T-helper 17 cell (primary cell): ENCODE data around the gene EFHD2. TPM values are rescaled to one million over a fixed set of nuclear protein-coding genes. Genes with fewer than 3 reads are reported as not detected.

Source experiments
- ATAC-seq: fragments of 150-1000 bp; cut with Tn5 transposase; 2 replicates; pipeline ENCODE4 v1.10.0; 2021; ENCODE audit warnings: mild to moderate bottlenecking, moderate library complexity
- DNase-seq, 3 donors: peaks; one replicate each; pipeline versions ENCODE4 v3.0.0 to v3.0.0-alpha.2; 2020 to 2021
- H3K9me3 ChIP-seq: one replicate; pipeline ENCODE4 v1.7.0; 2013; ENCODE audit warnings: low read length, mild to moderate bottlenecking; ENCODE audit not compliant: control insufficient read depth, poor library complexity, severe bottlenecking
- H3K27ac Mint-ChIP-seq: one replicate; pipeline ENCODE4 v1.8.0; 2022; ENCODE audit warnings: mild to moderate bottlenecking, moderate library complexity, mixed read lengths
- H3K27me3 Mint-ChIP-seq: one replicate; pipeline ENCODE4 v1.8.0; 2022; ENCODE audit warnings: mixed read lengths
- H3K36me3 Mint-ChIP-seq: one replicate; pipeline ENCODE4 v1.8.0; 2022; ENCODE audit warnings: low read depth, mixed read lengths
- H3K4me1 Mint-ChIP-seq: one replicate; pipeline ENCODE4 v1.8.0; 2022; ENCODE audit warnings: mild to moderate bottlenecking, mixed read lengths
- H3K4me3 Mint-ChIP-seq: one replicate; pipeline ENCODE4 v1.8.0; 2022; ENCODE audit warnings: mild to moderate bottlenecking, moderate library complexity, mixed read lengths
- total RNA-seq, 4 donors: library from RNA in 2 of 4; stranded (reverse) in 2 of 4; gene quantifications; one replicate each; pipeline ENCODE4 v1.2.3 and lab custom pipeline; 2022 to 2026

Gene EFHD2
- total RNA-seq, 2 donors from 2014 or later, result 135 to 197 TPM

DNA sequence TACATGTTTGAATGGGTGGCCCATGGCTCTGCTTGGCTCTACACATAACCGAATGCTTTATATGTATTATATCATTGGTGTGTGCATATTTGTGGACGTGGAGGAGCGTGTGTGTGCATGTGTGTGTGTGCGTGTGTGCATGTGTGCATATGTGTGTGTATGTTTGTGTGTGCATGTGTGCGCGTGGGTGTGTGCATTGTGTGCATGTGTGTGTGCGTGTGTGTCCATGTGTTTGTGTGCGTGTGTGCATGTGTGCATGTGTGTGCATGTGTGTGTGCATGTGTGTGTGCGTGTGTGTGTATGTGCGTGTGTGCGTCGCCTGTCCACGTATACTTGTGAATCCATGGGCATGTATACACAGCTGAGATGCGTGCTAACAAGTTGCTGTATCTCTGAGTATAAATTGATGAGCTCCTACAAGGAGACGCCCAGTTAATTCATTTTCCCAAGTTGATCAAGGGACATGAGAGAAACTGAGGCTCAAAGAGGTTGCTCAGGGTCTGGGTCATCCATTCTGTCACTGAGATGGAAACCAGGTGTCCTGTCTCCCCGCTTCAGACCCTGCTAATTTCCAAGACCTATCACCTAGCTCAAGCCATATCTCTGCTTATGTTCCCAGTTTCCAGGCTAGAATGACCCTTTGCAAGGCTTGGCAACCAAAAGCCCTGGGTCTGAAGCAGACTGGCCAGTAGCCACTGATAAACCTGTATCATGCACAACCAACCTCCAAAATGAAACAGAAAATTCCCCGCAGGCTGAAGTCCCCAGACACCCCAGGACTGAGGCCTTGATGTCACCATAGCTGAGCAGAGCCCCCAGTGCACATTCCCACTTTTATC, 25.8 kb downstream of the EFHD2 start:
- H3K9me3 ChIP-seq, result no peaks in the 10 kb centered on the region
- Mint-ChIP-seq H3K4me1 (peaks cover 5% of the 10 kb centered on the region), H3K27ac (peak overlapping the region; percentile 92), H3K4me3 (peak overlapping the region; percentile 67), H3K36me3 (no peaks in the 10 kb centered on the region), H3K27me3 (no peaks in the 10 kb centered on the region)
- DNase-seq (no peak), ATAC-seq (peak; percentile 3)

DNA sequence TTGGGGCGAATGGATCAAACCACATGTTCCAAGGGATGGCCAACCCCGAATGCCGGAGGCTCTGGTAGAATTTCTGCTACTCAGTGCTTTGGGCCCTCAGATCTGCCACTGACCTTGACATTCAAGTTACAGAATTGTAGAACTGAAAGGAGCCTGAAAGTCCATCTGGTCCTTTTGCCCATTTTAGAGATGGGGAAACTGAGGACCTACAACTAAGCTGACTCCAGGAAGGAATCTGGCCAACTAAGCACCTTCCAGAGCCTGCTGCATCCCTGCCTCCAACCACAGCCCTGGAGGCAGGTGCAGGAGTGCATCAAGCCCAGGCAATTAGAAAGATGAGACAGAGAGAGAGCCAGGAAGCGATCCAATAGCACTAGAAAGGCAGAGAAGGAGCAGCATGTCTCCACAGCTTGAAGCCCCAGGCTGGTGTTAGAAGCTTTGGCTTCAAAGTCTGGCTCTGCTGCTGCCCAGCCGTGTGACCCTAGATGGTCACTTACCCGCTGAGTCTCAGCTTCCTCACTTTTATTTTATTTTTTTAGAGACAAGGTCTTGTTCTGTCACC, 27.3 kb downstream of the EFHD2 start:
- H3K9me3 ChIP-seq, result no peaks in the 10 kb centered on the region
- Mint-ChIP-seq H3K4me3 (peak overlapping the region; percentile 75), H3K4me1 (peaks cover 5% of the 10 kb centered on the region), H3K27me3 (no peaks in the 10 kb centered on the region), H3K27ac (peak overlapping the region; percentile 92), H3K36me3 (no peaks in the 10 kb centered on the region)
- ATAC-seq (no peak), DNase-seq (no peak)

DNA sequence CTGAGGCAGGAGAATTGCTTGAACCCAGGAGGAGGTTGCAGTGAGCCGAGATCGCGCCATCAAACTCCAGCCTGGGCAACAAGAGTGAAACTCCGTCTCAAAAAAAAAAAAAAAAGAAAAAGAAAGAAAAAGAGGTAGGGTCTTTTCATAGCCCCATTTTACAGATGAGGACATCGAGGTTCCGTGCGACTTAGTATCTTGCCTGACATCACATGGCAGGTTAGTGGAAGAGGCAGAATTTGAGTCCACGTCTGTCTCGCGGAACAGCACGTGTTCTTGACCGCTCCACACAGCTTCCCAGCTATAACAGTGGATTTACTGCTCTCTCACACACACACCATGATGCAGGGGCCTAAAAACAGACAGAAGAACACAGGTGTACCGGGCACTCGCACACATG, 29.6 kb downstream of the EFHD2 start:
- Mint-ChIP-seq H3K36me3 (no peaks in the 10 kb centered on the region), H3K27me3 (peaks cover 4% of the 10 kb centered on the region), H3K27ac (peak overlapping the region; percentile 92), H3K4me3 (peak overlapping the region; percentile 53), H3K4me1 (peaks cover 2% of the 10 kb centered on the region)
- ATAC-seq (no peak), DNase-seq (no peak)
- no peaks in the 10 kb centered on the region for H3K9me3 ChIP-seq

DNA sequence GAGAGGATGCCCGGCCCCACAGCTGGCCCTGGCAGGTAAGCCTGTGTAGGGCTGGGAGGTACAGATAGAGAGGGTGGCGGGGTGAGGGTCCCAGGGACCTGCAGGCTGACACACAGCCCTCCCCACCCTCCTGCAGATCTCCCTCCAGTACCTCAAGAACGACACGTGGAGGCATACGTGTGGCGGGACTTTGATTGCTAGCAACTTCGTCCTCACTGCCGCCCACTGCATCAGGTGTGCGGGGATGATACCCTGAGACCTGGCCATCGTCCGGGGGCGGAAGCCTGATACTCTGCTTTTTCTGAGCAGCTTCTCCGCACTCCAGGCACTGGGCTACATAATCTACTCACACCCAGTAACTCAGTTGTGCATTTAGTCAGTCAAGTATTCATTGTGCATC, 30.7 kb downstream of the EFHD2 start:
- DNase-seq (no peak), ATAC-seq (no peak)
- H3K9me3 ChIP-seq, result no peaks in the 10 kb centered on the region
- Mint-ChIP-seq H3K4me1 (peaks cover 3% of the 10 kb centered on the region), H3K36me3 (no peaks in the 10 kb centered on the region), H3K27me3 (peaks cover 4% of the 10 kb centered on the region), H3K4me3 (peak overlapping the region; percentile 50), H3K27ac (peak overlapping the region; percentile 89)

DNA sequence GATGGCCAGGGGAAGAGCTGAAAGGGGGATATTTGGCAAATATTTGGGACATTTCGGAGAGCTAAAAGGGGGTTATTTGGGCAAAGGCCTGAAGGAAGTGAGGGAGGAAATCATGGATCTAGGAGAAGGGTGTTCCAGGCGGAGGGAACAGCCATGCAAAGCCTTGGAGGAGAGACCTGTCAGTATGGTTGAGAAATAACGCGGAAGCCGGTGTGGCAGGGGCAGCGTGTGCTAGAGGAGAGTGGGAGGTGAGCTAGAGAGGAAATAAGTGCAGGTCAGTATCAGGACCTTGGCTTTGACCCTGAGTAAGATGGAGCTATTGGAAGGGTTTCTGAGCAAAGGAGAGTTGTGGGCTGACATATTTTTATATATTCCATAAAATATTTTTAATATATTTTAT, 31.6 kb downstream of the EFHD2 start:
- H3K27ac Mint-ChIP-seq, result peak overlapping the region; percentile 89
- H3K9me3 ChIP-seq, result no peaks in the 10 kb centered on the region
- H3K4me1 Mint-ChIP-seq, result peaks cover 6% of the 10 kb centered on the region
- H3K27me3 Mint-ChIP-seq, result peaks cover 9% of the 10 kb centered on the region
- H3K4me3 Mint-ChIP-seq, result no peak overlapping the region
- ATAC-seq (no peak), DNase-seq (no peak)
- H3K36me3 Mint-ChIP-seq, result no peaks in the 10 kb centered on the region

DNA sequence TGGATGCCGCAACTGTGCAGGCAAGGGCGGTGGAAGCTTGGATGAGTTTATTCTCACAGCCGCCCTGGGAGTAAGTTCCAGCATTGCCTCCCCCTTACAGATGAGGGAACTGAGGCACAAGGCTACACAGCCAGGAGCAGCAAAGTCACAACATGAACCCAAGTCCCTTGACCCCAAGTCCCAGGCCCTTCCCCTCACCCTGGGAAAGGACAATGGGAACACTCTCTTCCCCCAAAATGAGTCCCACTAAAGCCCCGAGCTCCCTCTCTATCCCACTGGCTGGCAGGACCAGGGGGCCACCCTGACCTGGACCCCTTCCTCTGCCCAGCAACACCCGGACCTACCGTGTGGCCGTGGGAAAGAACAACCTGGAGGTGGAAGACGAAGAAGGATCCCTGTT, 32.4 kb downstream of the EFHD2 start:
- no peaks in the 10 kb centered on the region for H3K36me3 Mint-ChIP-seq
- no peak overlapping the region for H3K27ac Mint-ChIP-seq
- H3K27me3 Mint-ChIP-seq, result peaks cover 15% of the 10 kb centered on the region

DNA sequence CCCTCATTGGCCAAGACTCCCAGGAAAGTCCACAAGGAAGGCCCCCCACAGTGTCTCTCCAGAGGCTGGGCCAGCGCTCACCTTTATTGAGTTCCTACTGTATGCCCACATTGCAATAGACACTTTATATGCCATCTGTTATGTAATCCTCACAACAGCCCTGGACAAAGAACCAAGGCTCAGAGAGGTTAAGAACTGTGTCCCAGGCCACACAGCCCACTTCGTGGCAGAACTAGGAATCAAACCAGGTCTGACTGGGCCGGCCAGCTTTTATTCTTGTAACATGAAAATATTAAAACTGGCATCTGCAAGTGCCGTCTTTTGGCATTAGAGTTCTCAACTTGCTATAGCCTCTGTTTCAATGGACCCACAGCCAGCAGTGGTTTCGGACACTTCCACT, 33.1 kb downstream of the EFHD2 start:
- no peaks in the 10 kb centered on the region for H3K9me3 ChIP-seq
- Mint-ChIP-seq H3K36me3 (no peaks in the 10 kb centered on the region), H3K27ac (no peak overlapping the region), H3K4me1 (peaks cover 6% of the 10 kb centered on the region), H3K4me3 (peak overlapping the region; percentile 49), H3K27me3 (peaks cover 20% of the 10 kb centered on the region)
- no peak for ATAC-seq
- no peak for DNase-seq

More for the DNA sequence above, 32.4 kb downstream of the EFHD2 start:
- H3K9me3 ChIP-seq, result no peaks in the 10 kb centered on the region
- Mint-ChIP-seq H3K4me1 (peaks cover 6% of the 10 kb centered on the region), H3K4me3 (peak overlapping the region; percentile 52)
- ATAC-seq, result no peak
- no peak for DNase-seq

DNA sequence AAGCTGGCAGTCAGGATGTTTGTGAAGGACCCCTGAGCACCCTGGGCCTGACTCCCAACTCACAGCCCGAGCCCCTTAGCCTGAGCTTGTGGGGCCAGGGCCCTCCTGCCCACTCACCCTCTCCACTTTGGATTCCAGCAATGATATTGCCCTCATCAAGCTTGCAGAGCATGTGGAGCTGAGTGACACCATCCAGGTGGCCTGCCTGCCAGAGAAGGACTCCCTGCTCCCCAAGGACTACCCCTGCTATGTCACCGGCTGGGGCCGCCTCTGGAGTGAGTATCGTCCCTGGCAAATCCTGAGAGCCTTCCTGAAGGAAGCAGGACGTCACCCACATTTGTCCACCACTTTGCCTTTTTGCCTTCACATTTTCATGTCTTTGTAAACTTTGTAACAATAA, 33.6 kb downstream of the EFHD2 start:
- ATAC-seq (no peak), DNase-seq (no peak)
- no peak overlapping the region for H3K27ac Mint-ChIP-seq
- H3K4me1 Mint-ChIP-seq, result peaks cover 6% of the 10 kb centered on the region
- H3K9me3 ChIP-seq, result no peaks in the 10 kb centered on the region
- H3K4me3 Mint-ChIP-seq, result no peak overlapping the region
- peaks cover 20% of the 10 kb centered on the region for H3K27me3 Mint-ChIP-seq
- no peaks in the 10 kb centered on the region for H3K36me3 Mint-ChIP-seq

DNA sequence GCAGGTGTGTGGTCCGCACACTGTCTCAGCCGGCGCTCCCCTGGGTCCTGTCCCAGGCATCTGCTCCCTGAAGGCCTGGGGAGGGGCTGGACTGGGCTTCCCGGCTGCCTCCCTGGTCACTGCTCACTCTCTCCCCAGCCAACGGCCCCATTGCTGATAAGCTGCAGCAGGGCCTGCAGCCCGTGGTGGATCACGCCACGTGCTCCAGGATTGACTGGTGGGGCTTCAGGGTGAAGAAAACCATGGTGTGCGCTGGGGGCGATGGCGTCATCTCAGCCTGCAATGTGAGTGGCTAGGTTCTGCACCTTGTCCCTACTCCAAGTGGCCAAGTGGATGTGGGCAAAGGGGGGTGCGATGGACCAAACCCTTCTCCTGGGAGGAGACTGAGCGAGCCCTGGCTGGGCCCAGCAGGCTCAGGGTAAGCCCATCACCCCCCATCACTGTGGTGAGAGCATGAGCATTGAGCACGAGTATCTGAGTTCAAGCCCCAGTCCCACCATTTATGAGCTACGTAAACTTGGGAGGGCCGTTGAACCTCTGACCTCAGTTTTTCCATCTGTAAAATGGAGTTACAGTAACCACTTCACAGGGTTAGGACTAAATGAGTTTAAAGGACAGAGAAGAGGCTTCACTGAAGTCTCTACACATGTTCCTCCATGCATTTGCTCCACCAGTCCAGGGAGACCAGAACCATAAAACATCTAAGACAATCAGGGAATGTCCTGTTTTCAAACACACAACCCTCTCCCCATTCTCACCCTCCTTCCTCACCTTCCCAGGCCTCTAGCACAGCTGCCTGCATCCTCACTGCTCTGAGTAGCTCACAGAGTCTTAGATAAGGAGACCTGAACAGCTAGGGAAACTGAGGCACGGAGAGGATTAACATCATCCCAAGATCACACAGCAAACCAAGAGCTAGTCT, 35.0 kb downstream of the EFHD2 start:
- ATAC-seq (no peak), DNase-seq (no peak)
- Mint-ChIP-seq H3K4me1 (peaks cover 6% of the 10 kb centered on the region), H3K27me3 (peaks cover 26% of the 10 kb centered on the region), H3K27ac (no peak overlapping the region), H3K36me3 (no peaks in the 10 kb centered on the region), H3K4me3 (peak overlapping the region; percentile 28)
- H3K9me3 ChIP-seq, result no peaks in the 10 kb centered on the region

DNA sequence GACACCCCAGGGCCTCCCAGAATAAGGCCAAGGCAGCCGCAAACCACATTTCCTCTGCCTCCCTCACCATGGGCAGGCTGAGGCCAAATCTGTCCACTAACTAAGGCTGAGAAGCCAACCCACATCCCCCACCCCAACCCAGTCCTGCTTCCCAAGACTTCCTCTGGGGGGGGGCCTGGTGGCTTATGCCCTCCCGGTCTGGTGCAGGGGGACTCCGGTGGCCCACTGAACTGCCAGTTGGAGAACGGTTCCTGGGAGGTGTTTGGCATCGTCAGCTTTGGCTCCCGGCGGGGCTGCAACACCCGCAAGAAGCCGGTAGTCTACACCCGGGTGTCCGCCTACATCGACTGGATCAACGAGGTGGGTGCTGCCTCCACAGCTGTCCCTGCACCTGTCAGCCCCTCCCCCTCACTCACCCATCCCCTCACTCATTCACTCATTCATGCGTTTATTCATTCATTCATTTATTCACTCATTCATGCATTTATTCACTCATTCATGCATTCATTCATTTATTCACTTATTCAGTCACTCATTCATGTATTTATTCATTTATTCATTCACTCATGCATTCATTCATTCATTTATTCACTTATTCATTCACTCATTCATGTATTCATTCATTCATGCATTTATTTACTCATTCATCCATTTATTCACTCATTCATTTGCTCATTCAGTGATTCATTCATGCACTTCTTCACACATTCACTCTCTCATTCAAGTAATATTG, 35.9 kb downstream of the EFHD2 start:
- H3K27me3 Mint-ChIP-seq, result peaks cover 29% of the 10 kb centered on the region
- H3K9me3 ChIP-seq, result no peaks in the 10 kb centered on the region
- no peaks in the 10 kb centered on the region for H3K36me3 Mint-ChIP-seq
- DNase-seq, result no peak
- H3K27ac Mint-ChIP-seq, result no peak overlapping the region
- peak overlapping the region; percentile 45 for H3K4me3 Mint-ChIP-seq
- H3K4me1 Mint-ChIP-seq, result peaks cover 6% of the 10 kb centered on the region
- ATAC-seq, result no peak

DNA sequence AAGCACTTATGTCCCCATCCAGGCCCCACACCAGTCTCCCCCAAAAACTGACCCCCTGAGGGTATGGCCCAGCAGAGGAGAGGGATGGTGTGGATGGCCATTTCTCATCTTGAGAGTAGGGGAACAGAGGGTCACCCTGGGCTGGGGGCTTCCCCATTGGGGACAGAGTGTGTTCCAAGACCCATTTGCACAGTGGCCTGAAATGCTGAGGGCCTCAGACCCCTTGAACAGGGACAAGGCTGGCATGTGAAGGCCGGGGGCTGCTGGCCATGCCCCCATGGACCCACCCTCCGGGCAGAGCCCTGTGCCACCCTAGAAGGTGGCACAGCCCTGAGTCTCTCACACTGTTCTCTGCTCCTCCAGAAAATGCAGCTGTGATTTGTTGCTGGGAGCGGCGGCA, 36.5 kb downstream of the EFHD2 start:
- H3K36me3 Mint-ChIP-seq, result no peaks in the 10 kb centered on the region
- H3K27ac Mint-ChIP-seq, result no peak overlapping the region
- H3K4me3 Mint-ChIP-seq, result no peak overlapping the region
- H3K4me1 Mint-ChIP-seq, result peaks cover 6% of the 10 kb centered on the region
- H3K27me3 Mint-ChIP-seq, result peaks cover 29% of the 10 kb centered on the region
- DNase-seq, result no peak
- H3K9me3 ChIP-seq, result no peaks in the 10 kb centered on the region
- ATAC-seq, result no peak

DNA sequence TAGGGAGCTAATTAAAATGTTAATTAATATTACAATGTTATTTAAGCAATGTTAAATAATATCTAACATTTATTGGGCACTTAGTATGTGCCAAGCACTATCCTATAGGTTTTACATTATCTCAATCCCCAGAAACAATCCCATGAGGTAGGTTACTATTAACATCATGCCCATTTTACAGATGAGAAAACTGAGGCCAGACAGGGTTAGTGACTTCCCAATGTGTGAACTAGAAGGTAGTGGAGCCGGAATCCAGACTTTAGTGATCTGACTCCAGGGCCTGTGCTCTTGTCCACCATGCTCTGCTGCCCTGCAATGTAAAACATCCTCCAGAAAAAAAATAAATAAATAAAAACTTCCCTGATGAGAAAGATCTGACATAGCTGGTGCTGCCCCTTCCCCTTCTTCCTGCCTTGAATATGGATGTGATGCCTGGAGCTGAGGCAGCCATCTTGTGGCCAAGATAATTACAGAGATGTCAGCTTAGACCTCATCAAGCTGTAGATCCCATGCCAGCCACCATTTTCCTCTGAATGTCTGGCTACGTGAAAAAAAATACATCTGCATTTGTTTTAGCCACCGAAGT, 39.3 kb downstream of the EFHD2 start:
- peaks cover 25% of the 10 kb centered on the region for H3K27me3 Mint-ChIP-seq
- no peaks in the 10 kb centered on the region for H3K36me3 Mint-ChIP-seq
- H3K4me1 Mint-ChIP-seq, result peaks cover 6% of the 10 kb centered on the region
- ATAC-seq (no peak), DNase-seq (no peak)
- H3K27ac Mint-ChIP-seq, result no peak overlapping the region
- H3K9me3 ChIP-seq, result no peaks in the 10 kb centered on the region
- no peak overlapping the region for H3K4me3 Mint-ChIP-seq
